ENCODE data around the gene NXPE4. TPM values are rescaled to one million over a fixed set of nuclear protein-coding genes. Genes with fewer than 3 reads are reported as not detected.

The NXPE4 gene
- total RNA-seq, 1 donor from 2014 or later, result not detected

- Histone ChIP-seq H3K4me3 (no peak overlapping the region), H3K27me3 (no peaks in the 10 kb centered on the region), H3K27ac (no peak overlapping the region), H3K9me3 (no peaks in the 10 kb centered on the region), H3K4me1 (no peaks in the 10 kb centered on the region), H3K36me3 (no peaks in the 10 kb centered on the region)
- intact Hi-C loops (cut with DNase I), result no loop called here
- TF ChIP-seq POLR2AphosphoS5 (IDR thresholded peaks at IDR 0.05; ENCODE audit: insufficient read depth in 1 of 2, low read depth in 1 of 2) (no peak), CTCF (IDR thresholded peaks at IDR 0.05) (no peak), POLR2A (IDR thresholded peaks at IDR 0.05) (no peak)
- peak in 1 of 2 donors; percentile 16 for DNase-seq (ENCODE audit: extremely low spot score in 2 of 2)
Measured at GRCh38 chr11:114622858-114623257, 27.3 kb upstream of the NXPE4 start.

- Histone ChIP-seq H3K36me3 (no peaks in the 10 kb centered on the region), H3K27ac (no peak overlapping the region), H3K27me3 (no peaks in the 10 kb centered on the region), H3K4me1 (no peaks in the 10 kb centered on the region), H3K9me3 (no peaks in the 10 kb centered on the region), H3K4me3 (no peak overlapping the region)
- TF ChIP-seq POLR2A (IDR thresholded peaks at IDR 0.05), result no peak
- TF ChIP-seq POLR2AphosphoS5 (IDR thresholded peaks at IDR 0.05; ENCODE audit: insufficient read depth in 1 of 2, low read depth in 1 of 2), result no peak
- TF ChIP-seq CTCF (IDR thresholded peaks at IDR 0.05), result no peak
- intact Hi-C loops (cut with DNase I), result no loop called here
- peak in 1 of 2 donors; percentile 37 for DNase-seq (ENCODE audit: extremely low spot score in 2 of 2)
Measured at GRCh38 chr11:114621950-114622809, 26.6 kb upstream of the NXPE4 start.

- Histone ChIP-seq H3K9me3 (no peaks in the 10 kb centered on the region), H3K4me1 (no peaks in the 10 kb centered on the region), H3K36me3 (no peaks in the 10 kb centered on the region), H3K27ac (no peak overlapping the region), H3K4me3 (no peak overlapping the region), H3K27me3 (no peaks in the 10 kb centered on the region)
- intact Hi-C loops (cut with DNase I), result no loop called here
- TF ChIP-seq POLR2AphosphoS5 (IDR thresholded peaks at IDR 0.05; ENCODE audit: insufficient read depth in 1 of 2, low read depth in 1 of 2) (no peak), POLR2A (IDR thresholded peaks at IDR 0.05) (no peak), CTCF (IDR thresholded peaks at IDR 0.05) (no peak)
- no peak for DNase-seq (ENCODE audit: extremely low spot score in 2 of 2)
Measured at GRCh38 chr11:114621072-114621471, 25.5 kb upstream of the NXPE4 start.

GRCh38 chr11:114619659-114620173 lies 24.1 kb upstream of the NXPE4 start:
- H3K4me1 ChIP-seq, result no peaks in the 10 kb centered on the region
- no peak overlapping the region for H3K27ac ChIP-seq
- H3K36me3 ChIP-seq, result no peaks in the 10 kb centered on the region
- no peaks in the 10 kb centered on the region for H3K27me3 ChIP-seq
- H3K9me3 ChIP-seq, result no peaks in the 10 kb centered on the region
- peak in 1 of 2 donors; percentile 14 for DNase-seq (ENCODE audit: extremely low spot score in 2 of 2)
- TF ChIP-seq POLR2AphosphoS5 (IDR thresholded peaks at IDR 0.05; ENCODE audit: insufficient read depth in 1 of 2, low read depth in 1 of 2) (no peak), POLR2A (IDR thresholded peaks at IDR 0.05) (no peak), CTCF (IDR thresholded peaks at IDR 0.05) (no peak)
- intact Hi-C loops (cut with DNase I), result no loop called here
- H3K4me3 ChIP-seq, result no peak overlapping the region

- intact Hi-C loops (cut with DNase I), result no loop called here
- H3K36me3 ChIP-seq, result no peaks in the 10 kb centered on the region
- no peak overlapping the region for H3K27ac ChIP-seq
- no peak for DNase-seq (ENCODE audit: extremely low spot score in 2 of 2)
- no peak overlapping the region for H3K4me3 ChIP-seq
- no peaks in the 10 kb centered on the region for H3K4me1 ChIP-seq
- no peaks in the 10 kb centered on the region for H3K27me3 ChIP-seq
- H3K9me3 ChIP-seq, result no peaks in the 10 kb centered on the region
- TF ChIP-seq POLR2AphosphoS5 (IDR thresholded peaks at IDR 0.05; ENCODE audit: insufficient read depth in 1 of 2, low read depth in 1 of 2) (no peak), CTCF (IDR thresholded peaks at IDR 0.05) (no peak), POLR2A (IDR thresholded peaks at IDR 0.05) (no peak)
Measured at GRCh38 chr11:114618139-114618538, 22.6 kb upstream of the NXPE4 start.

All from vagina (tissue), 2 donors.